ENCODE data around the gene INAFM2.

The INAFM2 gene

GRCh38 chr15:40306908-40307307 is 16.6 kb upstream of the INAFM2 start:
- no peak for DNase-seq (ENCODE audit: low read depth)

- DNase-seq (ENCODE audit: low read depth): no peak
Observed at GRCh38 chr15:40307421-40308211, 15.9 kb upstream of the INAFM2 start, which contains the start of gene PLCB2. Gene PLCB2, minus strand, starts transcription at chr15:40307935. Its CDS starts 263 bp downstream, at chr15:40307672.

- DNase-seq (ENCODE audit: low read depth): no peak
Observed at GRCh38 chr15:40309344-40309862, 14.1 kb upstream of the INAFM2 start.

- no peak for DNase-seq (ENCODE audit: low read depth)
Observed at GRCh38 chr15:40310001-40310959, 13.2 kb upstream of the INAFM2 start.

GRCh38 chr15:40310993-40311392 is 12.5 kb upstream of the INAFM2 start:
- no peak for DNase-seq (ENCODE audit: low read depth)

- DNase-seq (ENCODE audit: low read depth): no peak
Observed at GRCh38 chr15:40312370-40313158, 10.9 kb upstream of the INAFM2 start.

- no peak for DNase-seq (ENCODE audit: low read depth)
Observed at GRCh38 chr15:40313531-40314398, 9.7 kb upstream of the INAFM2 start.

- peak; percentile 55 for DNase-seq (ENCODE audit: low read depth)
Observed at GRCh38 chr15:40314723-40315276, 8.7 kb upstream of the INAFM2 start.

- DNase-seq (ENCODE audit: low read depth): no peak
Observed at GRCh38 chr15:40316931-40317330, 6.6 kb upstream of the INAFM2 start.

GRCh38 chr15:40317580-40317979 is 5.9 kb upstream of the INAFM2 start:
- DNase-seq (ENCODE audit: low read depth): no peak

GRCh38 chr15:40320409-40320808 is 3.1 kb upstream of the INAFM2 start:
- DNase-seq (ENCODE audit: low read depth): no peak

- DNase-seq (ENCODE audit: low read depth): peak; percentile 62
Observed at GRCh38 chr15:40320931-40321371, 2.5 kb upstream of the INAFM2 start.

GRCh38 chr15:40322531-40323238 is 807 bp upstream of the INAFM2 start:
- DNase-seq (ENCODE audit: low read depth): no peak

- DNase-seq (ENCODE audit: low read depth): no peak
Observed at GRCh38 chr15:40323953-40324937, 753 bp downstream of the INAFM2 start.

GRCh38 chr15:40325188-40325587 is 1.7 kb downstream of the INAFM2 start:
- no peak for DNase-seq (ENCODE audit: low read depth)

- DNase-seq (ENCODE audit: low read depth): no peak
Observed at GRCh38 chr15:40325700-40326099, 2.2 kb downstream of the INAFM2 start.

GRCh38 chr15:40327457-40327856 is 4.0 kb downstream of the INAFM2 start:
- DNase-seq (ENCODE audit: low read depth): no peak

- peak; percentile 21 for DNase-seq (ENCODE audit: low read depth)
Observed at GRCh38 chr15:40328176-40328575, 4.7 kb downstream of the INAFM2 start.

GRCh38 chr15:40328751-40329150 is 5.3 kb downstream of the INAFM2 start:
- no peak for DNase-seq (ENCODE audit: low read depth)
